GM06990 (cell line): ENCODE data around the gene PCNX3.

Experiments
- DNase-seq: peaks from one replicate; pipeline ENCODE4 v3.0.0-alpha.2; 2011; ENCODE audit not compliant: insufficient read length; ENCODE audit errors: extremely low read depth
- H3K27me3 ChIP-seq: replicated peaks from 2 replicates; pipeline ENCODE4 v1.6.0; 2011; ENCODE audit warnings: low read length; ENCODE audit not compliant: control insufficient read depth, insufficient read depth
- H3K36me3 ChIP-seq: 2 replicates; pipeline ENCODE4 v1.5.1; 2011; ENCODE audit warnings: low read length; ENCODE audit not compliant: control insufficient read depth, insufficient read depth
- H3K4me3 ChIP-seq: replicated peaks from 2 replicates; pipeline ENCODE4 v1.5.1; 2011; ENCODE audit warnings: low read depth, mild to moderate bottlenecking, control low read depth, low read length
- CTCF ChIP-seq: IDR thresholded peaks from 2 replicates; pipeline ENCODE4 v1.5.1; 2011; ENCODE audit warnings: low read length, control low read depth, mild to moderate bottlenecking, inconsistent platforms; ENCODE audit not compliant: insufficient read depth, poor library complexity, severe bottlenecking

Gene PCNX3

GRCh38 chr11:65619281-65619928 is 3.8 kb downstream of the PCNX3 start:
- DNase-seq, result no peak
- no peak overlapping the region for H3K4me3 ChIP-seq
- peaks cover 51% of the 10 kb centered on the region for H3K36me3 ChIP-seq
- no peak for TF ChIP-seq CTCF
- H3K27me3 ChIP-seq, result no peaks in the 10 kb centered on the region

GRCh38 chr11:65620666-65621065 is 5.1 kb downstream of the PCNX3 start:
- no peaks in the 10 kb centered on the region for H3K27me3 ChIP-seq
- peaks cover 61% of the 10 kb centered on the region for H3K36me3 ChIP-seq
- no peak overlapping the region for H3K4me3 ChIP-seq
- TF ChIP-seq CTCF, result no peak
- no peak for DNase-seq

GRCh38 chr11:65621460-65621859 is 5.9 kb downstream of the PCNX3 start:
- no peaks in the 10 kb centered on the region for H3K27me3 ChIP-seq
- no peak overlapping the region for H3K4me3 ChIP-seq
- H3K36me3 ChIP-seq, result peaks cover 68% of the 10 kb centered on the region
- no peak for TF ChIP-seq CTCF
- DNase-seq, result no peak

GRCh38 chr11:65622011-65622410 is 6.4 kb downstream of the PCNX3 start:
- Histone ChIP-seq H3K27me3 (no peaks in the 10 kb centered on the region), H3K4me3 (no peak overlapping the region), H3K36me3 (peaks cover 69% of the 10 kb centered on the region)
- TF ChIP-seq CTCF, result no peak
- DNase-seq, result no peak

DNA sequence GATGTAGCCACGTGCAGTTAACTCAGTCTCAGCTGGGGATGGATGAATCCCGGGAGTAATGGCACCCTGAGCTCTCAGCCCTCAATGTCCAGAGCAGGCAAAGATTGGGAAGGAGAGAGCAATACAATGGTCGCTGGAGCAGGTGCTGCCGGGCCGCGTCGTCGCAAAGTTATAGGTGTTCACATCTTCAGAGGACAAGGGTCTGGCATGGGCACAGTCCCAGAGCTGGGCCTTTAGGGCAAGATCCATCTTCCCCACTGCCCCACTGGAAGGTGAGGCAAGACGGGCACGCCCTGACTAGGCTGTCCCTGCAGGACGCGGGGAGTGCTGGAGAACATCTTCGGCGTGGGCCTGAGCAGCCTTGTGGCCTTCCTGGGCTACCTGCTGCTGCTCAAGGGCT is 7.6 kb downstream of the PCNX3 start:
- Histone ChIP-seq H3K36me3 (peaks cover 71% of the 10 kb centered on the region), H3K27me3 (no peaks in the 10 kb centered on the region), H3K4me3 (no peak overlapping the region)
- DNase-seq, result no peak
- no peak for TF ChIP-seq CTCF
